Sigmoid colon (tissue), 4 donors: Measurements from ENCODE around the gene C1R.

ENCODE experiments used
- EP300 ChIP-seq, 4 donors: sonication (generic); formaldehyde crosslinking; IDR thresholded peaks; one replicate each; pipeline ENCODE4 v1.6.1; 2017; ENCODE audit warnings: antibody characterized with exemption in 4 of 4
- POLR2A ChIP-seq, 2 donors: fragments of 450-650 bp; IDR thresholded peaks; one replicate each; pipeline ENCODE4 v1.6.1; 2016; ENCODE audit warnings: antibody characterized with exemption in 2 of 2, mild to moderate bottlenecking in 2 of 2, moderate library complexity in 2 of 2
- POLR2AphosphoS5 ChIP-seq, 4 donors: sonication (generic); formaldehyde crosslinking; IDR thresholded peaks; one replicate each; pipeline ENCODE4 v1.6.1; 2017; ENCODE audit warnings: antibody characterized with exemption in 4 of 4
- TF ChIP-seq, protein P1 (sequence below), 4 experiments: fragments of 450-650 bp in 3 of 4; fragments of 200-600 bp in 1 of 4; IDR thresholded peaks; one replicate each; pipeline ENCODE4 v1.5.1; 2016 to 2019; ENCODE audit warnings: antibody characterized with exemption in 4 of 4, mild to moderate bottlenecking in 3 of 4, moderate library complexity in 2 of 4

GRCh38 chr12:7092229-7092985 lies at the start of gene C1R:
- TF ChIP-seq POLR2A (IDR thresholded peaks at IDR 0.05), result no peak
- TF ChIP-seq POLR2AphosphoS5 (IDR thresholded peaks at IDR 0.05), result peak; percentile 75 to 82 (median 78)
- TF ChIP-seq, protein P1, sequence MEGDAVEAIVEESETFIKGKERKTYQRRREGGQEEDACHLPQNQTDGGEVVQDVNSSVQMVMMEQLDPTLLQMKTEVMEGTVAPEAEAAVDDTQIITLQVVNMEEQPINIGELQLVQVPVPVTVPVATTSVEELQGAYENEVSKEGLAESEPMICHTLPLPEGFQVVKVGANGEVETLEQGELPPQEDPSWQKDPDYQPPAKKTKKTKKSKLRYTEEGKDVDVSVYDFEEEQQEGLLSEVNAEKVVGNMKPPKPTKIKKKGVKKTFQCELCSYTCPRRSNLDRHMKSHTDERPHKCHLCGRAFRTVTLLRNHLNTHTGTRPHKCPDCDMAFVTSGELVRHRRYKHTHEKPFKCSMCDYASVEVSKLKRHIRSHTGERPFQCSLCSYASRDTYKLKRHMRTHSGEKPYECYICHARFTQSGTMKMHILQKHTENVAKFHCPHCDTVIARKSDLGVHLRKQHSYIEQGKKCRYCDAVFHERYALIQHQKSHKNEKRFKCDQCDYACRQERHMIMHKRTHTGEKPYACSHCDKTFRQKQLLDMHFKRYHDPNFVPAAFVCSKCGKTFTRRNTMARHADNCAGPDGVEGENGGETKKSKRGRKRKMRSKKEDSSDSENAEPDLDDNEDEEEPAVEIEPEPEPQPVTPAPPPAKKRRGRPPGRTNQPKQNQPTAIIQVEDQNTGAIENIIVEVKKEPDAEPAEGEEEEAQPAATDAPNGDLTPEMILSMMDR (IDR thresholded peaks at IDR 0.05), result peak; percentile 86 to 91 (median 91)
- TF ChIP-seq EP300 (IDR thresholded peaks at IDR 0.05), result peak in 1 of 4 donors; percentile 13
